Measurements from ENCODE around the gene GPR107. TPM values are rescaled to one million over a fixed set of nuclear protein-coding genes. Genes with fewer than 3 reads are reported as not detected.
A peak's percentile ranks its signal among the peaks of the same experiment; 100 is the strongest.

GPR107 gene
- total and polyA plus RNA-seq, 2 of the 8 experiments (the other 6 are each of a cell fraction or from before 2014, with no cell fraction given), result 19.3 to 30.7 TPM

- H3K4me1 ChIP-seq (replicated peaks in 1 of 4; ENCODE audit: control insufficient read depth in 3 of 4, insufficient read depth in 4 of 4, low read length in 3 of 4), result peaks cover 0 to 5% (median 3%) of the 10 kb centered on the region in 4 experiments; a peak in 4 of 7 replicates
- H3K4me2 ChIP-seq (ENCODE audit: insufficient read depth in 1 of 2, low read depth in 2 of 2, low read length in 2 of 2), result no peak overlapping the region
- H2AK5ac ChIP-seq (ENCODE audit: low read depth, low read length), result no peak overlapping the region
- H2BK15ac ChIP-seq (ENCODE audit: low read length), result 0 out of 2 replicates have a peak overlapping the region, but pooled peaks have one; percentile 72
- 97% methylated on average over 12 of the region's 12 CpGs; no CpG with 5 or more reads in 1 of the 2 experiments for WGBS, 2 experiments (ENCODE audit: extremely low coverage in 1 of 2, insufficient coverage in 1 of 2, insufficient read length in 1 of 2, insufficient replicate concordance in 2 of 2, low coverage in 1 of 2, low lambda C conversion rate in 2 of 2, missing lambda C conversion rate in 1 of 2)
- H3K9me3 ChIP-seq (ENCODE audit: insufficient read depth in 2 of 2, low read depth in 1 of 2, low read length in 1 of 2), result no peaks in the 10 kb centered on the region
- no peak overlapping the region for H2BK5ac ChIP-seq (ENCODE audit: low read depth, low read length)
- no peaks in the 10 kb centered on the region for H4K20me1 ChIP-seq (replicated peaks in 1 of 2; ENCODE audit: control insufficient read depth in 1 of 2, insufficient read depth in 2 of 2, low read length in 2 of 2)
- ChIA-PET CTCF (ENCODE audit: partially characterized antibody) (interaction anchor here (1.0 to 1.5 kb wide), 6 partner anchors 11 to 181 kb away, joined by 3 to 6 read pairs (median 4); no protein-coding TSS in a partner anchor), POLR2A (ENCODE audit: partially characterized antibody) (interaction anchor here (0.7 kb wide), 1 partner anchor 202 kb away, joined by 3 read pairs; no protein-coding TSS in a partner anchor)
- H3K79me1 ChIP-seq (ENCODE audit: low read depth, low read length), result no peaks in the 10 kb centered on the region
- no peak overlapping the region for H2BK20ac ChIP-seq (ENCODE audit: low read length)
- H3K79me2 ChIP-seq (ENCODE audit: control insufficient read depth in 1 of 2, insufficient read depth in 2 of 2, low read length in 2 of 2), result no peaks in the 10 kb centered on the region
- 0 out of 2 replicates have a peak overlapping the region, but pooled peaks have one; percentile 24 for H3K18ac ChIP-seq (ENCODE audit: extremely low read depth, low read length)
- no peaks in the 10 kb centered on the region for H3K27me3 ChIP-seq (replicated peaks in 1 of 4; ENCODE audit: control insufficient read depth in 3 of 4, extremely low read depth in 1 of 4, insufficient read depth in 3 of 4, low read length in 3 of 4)
- no peak overlapping the region for H3K9ac ChIP-seq (replicated peaks in 1 of 4; ENCODE audit: extremely low read depth in 1 of 4, low read depth in 3 of 4, low read length in 3 of 4)
- no peak overlapping the region for H2BK120ac ChIP-seq (replicated peaks; ENCODE audit: low read depth, low read length)
- FAIRE-seq (no peak), DNase-seq (ENCODE audit: low read depth in 1 of 2, low spot score in 2 of 2) (no peak)
- no peaks in the 10 kb centered on the region for H3K23me2 ChIP-seq (ENCODE audit: low read depth, low read length)
- no peak overlapping the region for H3K27ac ChIP-seq (ENCODE audit: low read depth, low read length)
- no peak overlapping the region for H3K4ac ChIP-seq (replicated peaks; ENCODE audit: insufficient read length, low read depth, low read length)
- H3K36me3 ChIP-seq (ENCODE audit: control insufficient read depth in 2 of 4, insufficient read depth in 4 of 4, low read length in 3 of 4), result no peaks in the 10 kb centered on the region
- no peak overlapping the region for H3K23ac ChIP-seq (ENCODE audit: insufficient read length)
- H4K5ac ChIP-seq (ENCODE audit: insufficient read length, low read depth, low read length), result no peak overlapping the region
- H2AFZ ChIP-seq (ENCODE audit: low read length), result no peak overlapping the region
- H3K56ac ChIP-seq (replicated peaks; ENCODE audit: insufficient read length, low read depth, low read length), result no peak overlapping the region
- H3K4me3 ChIP-seq (ENCODE audit: extremely low read depth in 1 of 4, insufficient read depth in 2 of 4, low read depth in 3 of 4, low read length in 4 of 4), result no peak overlapping the region
- H3K14ac ChIP-seq (ENCODE audit: insufficient read length), result no peak overlapping the region
- no peak overlapping the region for H4K91ac ChIP-seq (replicated peaks; ENCODE audit: insufficient read length, low read length)
- no peak overlapping the region; the same call in 1 of the 2 replicates for H4K8ac ChIP-seq (ENCODE audit: extremely low read depth, insufficient read depth, low read length)
- TF ChIP-seq KDM1A (IDR thresholded peaks at IDR 0.05; ENCODE audit: borderline replicate concordance, low read length), result 0 out of 2 replicates have a peak, but pooled peaks have one; percentile 17
- no peak for TF ChIP-seq CTCF (IDR thresholded peaks at IDR 0.05; ENCODE audit: control extremely low read depth in 1 of 3, insufficient read depth in 1 of 3, low read depth in 1 of 3, low read length in 3 of 3)
- peak overlapping the region; percentile 71; the same call in 1 of the 2 replicates for H2BK12ac ChIP-seq (ENCODE audit: low read depth, low read length)
Measured at GRCh38 chr9:130155647-130156046, 101.9 kb downstream of the GPR107 start.
